ENCODE measurements around the gene LYST.
A peak's percentile ranks its signal among the peaks of the same experiment; 100 is the strongest.
"Not testable (repeated sequence)": the region's sequence is repeated elsewhere in the genome, so short reads cannot be mapped to it uniquely, and the experiment has no call there.

Gene LYST

GRCh38 chr1:235659186-235659771 lies 207.4 kb downstream of the LYST start:
- DNase-seq (ENCODE audit: low read depth in 2 of 2) = no peak

- DNase-seq (ENCODE audit: low read depth in 2 of 2) = no peak
Observed at GRCh38 chr1:235657747-235658526, 208.8 kb downstream of the LYST start.

- DNase-seq (ENCODE audit: low read depth in 2 of 2) = no peak
Observed at GRCh38 chr1:235657269-235657668, 209.4 kb downstream of the LYST start.

GRCh38 chr1:235652364-235652763 lies 214.3 kb downstream of the LYST start:
- no peak for DNase-seq (ENCODE audit: low read depth in 2 of 2)

- DNase-seq (ENCODE audit: low read depth in 2 of 2) = no peak
Observed at GRCh38 chr1:235651170-235651806, 215.4 kb downstream of the LYST start.

- DNase-seq (ENCODE audit: low read depth in 2 of 2) = no peak
Observed at GRCh38 chr1:235650341-235651169, 216.2 kb downstream of the LYST start.

- no peak for DNase-seq (ENCODE audit: low read depth in 2 of 2)
Observed at GRCh38 chr1:235649368-235650163, 217.1 kb downstream of the LYST start, which contains the start of gene GNG4. GNG4 (minus strand) TSS chr1:235649784; CDS start chr1:235583838, 65,946 bp downstream.

GRCh38 chr1:235648954-235649367 lies 217.7 kb downstream of the LYST start:
- DNase-seq (ENCODE audit: low read depth in 2 of 2) = peak; percentile 43 to 53

- DNase-seq (ENCODE audit: low read depth in 2 of 2) = no peak
Observed at GRCh38 chr1:235648407-235648907, 218.2 kb downstream of the LYST start.

GRCh38 chr1:235647537-235647936 lies 219.2 kb downstream of the LYST start:
- not testable (repeated sequence) for DNase-seq (ENCODE audit: low read depth in 2 of 2)

- no peak for DNase-seq (ENCODE audit: low read depth in 2 of 2)
Observed at GRCh38 chr1:235646463-235646862, 220.2 kb downstream of the LYST start.

GRCh38 chr1:235644693-235645305 lies 221.9 kb downstream of the LYST start:
- DNase-seq (ENCODE audit: low read depth in 2 of 2) = no peak

GRCh38 chr1:235643837-235644692 lies 222.6 kb downstream of the LYST start:
- DNase-seq (ENCODE audit: low read depth in 2 of 2) = no peak

GRCh38 chr1:235642943-235643371 lies 223.7 kb downstream of the LYST start:
- DNase-seq (ENCODE audit: low read depth in 2 of 2) = no peak

- peak; percentile 24 to 54 for DNase-seq (ENCODE audit: low read depth in 2 of 2)
Observed at GRCh38 chr1:235642011-235642942, 224.4 kb downstream of the LYST start.

- no peak for DNase-seq (ENCODE audit: low read depth in 2 of 2)
Observed at GRCh38 chr1:235640580-235640979, 226.1 kb downstream of the LYST start.

GRCh38 chr1:235639226-235640205 lies 227.2 kb downstream of the LYST start:
- no peak for DNase-seq (ENCODE audit: low read depth in 2 of 2)
